ENCODE results near the gene C2orf81.

Gene C2orf81

DNA sequence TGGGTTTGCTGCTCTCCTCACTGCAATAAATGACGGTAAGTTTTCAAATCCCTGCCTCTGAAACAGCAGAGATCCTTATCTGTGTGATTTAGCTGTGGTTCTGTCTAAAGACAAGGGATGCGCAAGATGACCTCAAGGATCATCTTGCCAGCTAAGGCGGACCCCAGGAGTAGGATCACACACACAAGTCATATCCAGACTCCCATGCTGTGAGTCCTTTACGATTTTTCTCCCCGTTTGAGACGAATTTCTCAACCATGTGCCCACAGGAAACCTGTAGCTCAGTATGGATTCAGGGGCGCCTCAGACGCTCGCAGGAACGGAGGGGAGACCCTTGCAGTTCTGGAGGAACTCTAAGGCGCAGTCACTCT, 30.2 kb downstream of the C2orf81 start:
- no peak for DNase-seq (ENCODE audit: low read depth in 2 of 2, low spot score in 1 of 2)

DNA sequence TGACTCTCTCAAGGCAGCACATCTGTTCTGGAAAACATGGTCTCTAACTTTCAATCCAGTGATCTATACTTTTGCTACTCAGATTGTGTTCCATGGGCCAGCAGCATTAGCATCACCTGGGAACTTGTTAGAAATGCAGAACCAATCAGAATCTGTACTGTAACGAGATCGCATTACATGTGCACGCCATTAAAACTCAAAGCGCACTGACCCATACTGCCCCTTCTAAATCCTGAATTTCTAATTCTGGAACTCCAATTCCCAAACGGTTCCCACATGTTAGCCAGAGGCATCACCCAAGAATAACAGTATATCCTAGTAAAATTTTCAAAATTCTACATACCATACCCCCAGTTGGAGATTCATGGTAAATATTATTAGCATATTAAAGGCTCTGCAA, 30.8 kb downstream of the C2orf81 start:
- no peak for DNase-seq (ENCODE audit: low read depth in 2 of 2, low spot score in 1 of 2)

DNA sequence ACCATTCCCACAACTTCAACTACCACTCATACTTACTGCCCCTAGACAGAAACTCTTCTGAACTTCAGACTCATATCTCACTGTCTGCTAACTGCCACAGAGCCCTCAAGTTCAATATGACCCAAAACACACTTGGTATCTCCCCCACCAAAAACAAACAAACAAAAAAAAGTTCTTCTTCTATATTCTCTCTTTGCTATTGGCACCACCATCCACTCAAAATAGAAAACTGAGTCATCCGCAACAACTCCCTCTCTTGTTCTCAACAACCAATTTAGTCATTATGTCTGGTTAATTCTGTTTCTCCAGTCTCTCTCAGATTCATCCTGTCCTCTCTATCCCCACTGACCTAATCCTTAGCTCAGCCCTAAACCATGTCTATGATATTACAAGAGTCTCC, 34.1 kb downstream of the C2orf81 start:
- no peak for DNase-seq (ENCODE audit: low read depth in 2 of 2, low spot score in 1 of 2)

DNA sequence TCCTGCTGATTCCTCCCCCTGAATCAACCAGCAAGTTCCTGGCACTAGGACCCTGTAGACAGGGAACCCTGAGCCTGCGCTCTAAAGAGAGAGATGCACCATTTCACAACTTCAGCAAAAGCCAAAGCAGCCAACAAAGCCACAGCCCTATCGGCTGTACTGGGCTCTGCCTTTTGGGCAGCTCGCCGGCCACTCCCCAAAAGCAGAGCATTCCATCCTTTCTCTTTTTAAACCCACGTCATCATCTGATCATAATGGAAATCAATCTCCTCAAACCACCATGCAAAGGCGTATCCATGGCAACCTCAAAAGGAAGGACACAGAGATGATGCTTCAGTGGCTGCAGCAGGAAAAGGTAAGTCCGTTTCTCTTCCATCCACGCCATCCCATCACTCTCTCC, 36.0 kb downstream of the C2orf81 start:
- DNase-seq (ENCODE audit: low read depth in 2 of 2, low spot score in 1 of 2): no peak

DNA sequence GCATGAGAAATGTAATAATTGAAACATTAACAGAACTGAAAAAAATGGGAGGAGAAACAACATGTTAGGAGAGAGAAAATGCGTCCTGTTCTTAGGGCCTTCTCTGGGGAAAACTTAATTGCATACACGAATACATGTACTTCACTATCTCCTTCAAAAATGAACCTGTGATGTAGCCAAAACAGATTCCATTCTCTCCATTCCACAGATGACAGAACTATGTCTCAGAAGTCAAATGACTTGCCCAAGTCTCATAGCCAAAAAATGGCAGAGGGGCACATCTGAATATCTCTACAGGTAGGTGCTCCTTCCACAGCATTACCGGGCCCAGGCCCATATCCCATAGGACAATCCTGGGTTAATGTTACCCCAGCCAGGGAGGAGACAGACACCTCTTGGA, 37.4 kb downstream of the C2orf81 start:
- DNase-seq (ENCODE audit: low read depth in 2 of 2, low spot score in 1 of 2): no peak

DNA sequence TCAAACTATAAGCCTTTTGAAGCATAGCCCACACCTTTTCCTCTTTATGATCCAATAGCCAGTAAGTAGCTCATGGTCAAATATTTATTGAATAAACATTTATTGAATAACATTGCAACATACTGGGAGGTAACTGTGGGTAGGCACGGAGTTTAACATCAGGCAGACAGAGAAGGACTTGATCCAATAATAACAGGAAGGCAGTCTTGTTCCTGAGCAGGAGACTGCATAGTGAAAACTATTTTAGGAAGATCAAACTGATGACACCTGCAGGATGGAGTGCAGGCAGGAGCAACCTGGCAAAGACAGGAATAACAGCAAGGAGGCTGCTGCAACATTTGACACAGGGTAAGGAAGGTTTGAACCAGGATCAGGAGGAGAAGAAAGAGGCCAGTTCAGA, 38.2 kb downstream of the C2orf81 start:
- no peak for DNase-seq (ENCODE audit: low read depth in 2 of 2, low spot score in 1 of 2)

DNA sequence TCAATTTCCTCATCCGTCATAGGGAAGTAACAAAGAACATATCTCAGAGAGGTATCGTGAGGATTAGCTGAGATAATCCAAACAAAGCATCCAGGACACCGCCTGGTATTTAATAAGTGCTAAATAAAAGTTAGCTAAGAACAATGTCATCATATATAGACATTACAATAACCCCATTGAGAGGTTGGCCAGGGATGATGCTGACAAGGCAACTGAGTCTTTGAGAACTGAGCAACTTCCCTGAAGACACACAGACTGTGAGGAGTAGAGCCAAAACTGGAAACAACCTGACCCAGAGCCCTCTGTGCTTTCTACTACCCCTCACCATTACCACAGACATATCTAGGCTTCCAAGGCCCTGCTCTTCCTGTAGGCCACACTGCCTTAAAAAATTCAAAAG, 39.7 kb downstream of the C2orf81 start:
- no peak for DNase-seq (ENCODE audit: low read depth in 2 of 2, low spot score in 1 of 2)

DNA sequence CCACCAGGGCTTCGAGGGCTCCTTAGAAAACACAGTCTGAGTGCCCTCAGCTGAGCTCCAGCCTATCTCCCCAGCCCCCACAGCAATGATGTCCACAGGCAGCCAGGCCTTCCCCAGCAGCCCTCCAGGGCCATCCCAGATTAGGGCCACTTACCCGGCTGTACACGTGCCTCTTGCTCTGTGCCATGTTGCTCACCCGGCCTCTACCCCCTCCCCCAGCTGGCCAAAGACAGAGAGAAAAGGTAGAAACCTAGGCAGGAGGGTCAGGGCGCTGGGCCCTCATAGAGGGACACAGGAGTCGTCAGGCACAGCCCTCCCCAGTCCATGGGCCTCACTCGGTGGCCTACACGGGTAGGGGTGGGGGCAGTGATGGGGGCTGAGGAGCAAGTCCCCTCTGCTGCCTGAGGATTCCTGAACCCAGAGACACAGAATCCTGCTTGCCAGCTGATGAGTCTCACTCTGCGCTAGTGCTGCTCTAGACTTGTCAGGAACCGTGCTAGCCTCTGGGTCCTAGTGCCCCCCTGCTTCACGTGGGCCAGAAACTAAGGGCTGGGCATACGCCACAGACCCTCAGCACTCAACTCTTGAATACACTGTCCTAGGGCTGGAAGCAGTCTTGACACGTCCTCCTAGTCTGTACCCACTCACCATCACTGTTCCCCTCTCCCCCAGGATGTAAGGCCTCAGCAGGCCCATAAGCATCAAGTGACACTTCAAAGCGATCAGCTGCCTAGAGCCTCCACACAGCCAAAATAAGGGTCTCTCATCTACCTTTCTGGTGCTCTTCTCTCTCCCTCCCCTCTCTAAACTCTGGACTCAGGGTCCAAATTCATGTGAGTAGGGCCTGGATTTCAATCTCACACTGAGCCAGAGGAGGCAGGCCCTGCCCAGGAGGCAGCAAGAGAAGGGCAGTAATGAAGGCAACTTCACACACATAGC, 41.3 kb downstream of the C2orf81 start, which contains the start of gene DCTN1:
DCTN1 (minus strand) TSS at position 461 of the 939 bp plus-strand sequence; CDS start at position 187, 274 bp downstream.
- no peak for DNase-seq (ENCODE audit: low read depth in 2 of 2, low spot score in 1 of 2)

DNA sequence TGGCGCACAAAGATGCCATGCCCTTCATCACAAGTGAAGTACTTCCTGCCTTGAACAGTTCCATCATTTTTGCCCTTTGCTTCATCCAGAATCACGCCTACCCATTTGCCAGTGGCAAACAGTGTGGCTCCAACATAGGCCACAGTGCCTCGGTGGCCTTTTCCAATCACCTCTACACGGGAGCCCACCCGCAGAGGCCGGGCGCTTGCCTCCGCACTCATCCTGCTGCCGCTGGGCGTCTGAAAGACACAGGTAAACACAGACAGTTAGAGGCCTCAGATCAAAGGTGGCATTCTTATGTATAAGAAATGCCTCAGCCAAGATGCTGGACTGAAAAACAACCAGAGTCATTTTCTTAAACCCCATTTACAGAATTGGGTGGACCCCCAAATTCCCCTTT, 43.4 kb downstream of the C2orf81 start:
- no peak for DNase-seq (ENCODE audit: low read depth in 2 of 2, low spot score in 1 of 2)

DNA sequence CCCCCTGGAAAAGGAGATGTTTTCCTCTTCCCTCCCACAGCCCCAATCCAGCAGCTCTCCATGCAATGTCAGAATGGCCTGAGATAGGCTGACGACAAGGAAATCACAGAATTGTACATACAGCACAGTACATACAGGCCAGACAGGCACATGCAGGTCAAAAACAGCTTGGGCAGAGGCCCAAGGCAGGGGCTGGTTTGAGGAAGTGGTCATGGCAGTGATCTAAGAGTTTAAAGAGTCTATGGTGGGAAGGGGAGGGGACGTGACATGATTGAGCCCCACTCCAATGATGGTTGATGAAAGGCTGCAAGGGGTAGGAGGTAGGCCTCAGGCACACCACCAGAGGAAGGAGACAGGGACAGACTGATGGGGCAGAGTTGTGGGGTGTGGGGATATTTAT, 45.6 kb downstream of the C2orf81 start:
- DNase-seq (ENCODE audit: low read depth in 2 of 2, low spot score in 1 of 2): no peak

DNA sequence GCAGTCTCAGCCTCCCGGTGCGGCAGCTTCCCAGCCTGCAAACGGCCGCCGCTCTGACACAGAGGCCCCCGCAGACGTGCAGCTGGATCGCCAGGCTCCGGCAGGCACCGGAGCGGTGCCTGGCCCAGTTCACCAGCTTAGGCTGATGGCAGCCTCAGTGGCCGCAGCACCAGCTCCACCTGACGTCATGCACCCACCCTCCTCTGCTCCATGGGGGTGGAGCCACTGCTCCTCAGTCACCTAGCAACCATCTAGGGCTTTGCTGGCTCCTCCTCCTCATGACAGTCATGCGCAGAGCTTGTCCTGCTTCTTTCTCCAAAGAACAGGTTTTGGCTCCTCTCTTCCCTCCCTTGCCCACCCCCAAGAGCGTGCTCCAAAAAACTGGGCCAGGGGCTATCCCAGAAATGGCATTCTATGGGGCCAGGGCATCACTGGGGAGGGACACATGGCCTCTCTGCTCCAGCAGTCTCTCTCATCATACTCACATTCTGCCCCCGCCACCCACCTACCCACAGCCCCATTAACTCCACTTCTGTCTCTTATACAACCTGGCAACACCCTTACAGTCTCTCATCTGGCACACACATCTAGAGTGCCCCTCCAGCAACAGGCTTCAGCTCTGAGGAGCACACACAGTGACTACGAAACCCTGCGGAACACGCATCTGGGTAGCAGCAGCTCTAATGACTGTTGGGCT, 46.8 kb downstream of the C2orf81 start:
- no peak for DNase-seq (ENCODE audit: low read depth in 2 of 2, low spot score in 1 of 2)

DNA sequence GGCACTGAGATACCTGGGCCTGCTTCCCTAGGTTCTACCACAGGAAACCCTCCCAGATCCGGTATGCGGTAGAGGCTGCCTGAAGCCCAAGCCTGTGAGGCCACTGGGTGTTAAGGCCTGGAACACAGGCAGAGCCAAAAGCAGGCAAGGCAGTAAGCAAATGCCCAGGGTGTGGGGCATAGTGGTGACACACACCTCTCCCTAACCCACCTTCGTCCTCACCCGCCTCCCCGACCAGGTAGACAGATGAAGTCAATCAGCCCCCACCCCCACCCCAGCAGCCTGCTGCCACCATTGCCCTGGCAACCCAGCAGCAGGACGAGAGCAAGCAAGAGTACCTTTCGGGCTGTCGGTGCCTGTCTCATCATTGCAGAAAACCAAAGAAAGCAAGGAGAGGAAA, 47.4 kb downstream of the C2orf81 start:
- no peak for DNase-seq (ENCODE audit: low read depth in 2 of 2, low spot score in 1 of 2)

DNA sequence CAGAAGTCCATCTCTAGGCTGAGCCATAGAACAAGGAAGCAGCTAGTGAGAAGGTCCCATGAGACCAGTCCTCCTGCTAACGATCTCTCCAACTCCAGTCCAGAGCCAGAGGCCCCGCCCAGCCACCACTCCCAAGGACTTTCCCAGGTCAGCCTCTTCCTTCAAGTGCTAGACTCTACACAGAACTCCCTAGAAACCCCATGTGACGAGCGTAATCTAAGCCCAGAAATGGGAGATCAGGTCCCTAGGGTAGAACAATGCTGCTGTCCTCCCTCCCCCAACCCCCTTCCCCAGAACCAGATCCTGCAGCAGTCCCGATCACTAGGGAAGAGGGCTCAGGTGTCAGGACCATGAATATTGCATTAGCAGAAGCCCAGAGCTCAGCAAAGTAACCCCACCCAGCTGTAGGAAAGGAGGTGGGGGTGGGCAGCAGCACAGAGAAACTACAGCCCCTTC, 48.2 kb downstream of the C2orf81 start:
- DNase-seq (ENCODE audit: low read depth in 2 of 2, low spot score in 1 of 2): no peak

DNA sequence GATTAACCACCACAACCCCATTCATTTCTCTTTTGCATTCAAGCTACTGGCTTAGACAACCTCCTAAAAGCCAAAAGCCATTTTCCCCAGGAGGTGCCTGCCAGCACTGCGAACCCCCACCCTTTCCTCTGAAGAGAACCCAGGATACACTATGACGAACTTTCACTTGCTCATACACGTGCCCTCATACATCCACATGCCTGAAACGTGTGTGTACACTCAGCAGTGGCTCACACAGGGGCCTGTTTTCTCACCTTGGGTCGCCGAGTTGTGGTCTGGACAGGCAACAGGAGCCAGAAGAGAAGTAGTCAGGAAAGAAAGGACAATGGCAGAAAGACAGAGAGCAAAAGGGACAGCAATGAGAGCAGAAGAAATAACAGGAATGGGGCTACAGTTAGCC, 48.7 kb downstream of the C2orf81 start:
- no peak for DNase-seq (ENCODE audit: low read depth in 2 of 2, low spot score in 1 of 2)

DNA sequence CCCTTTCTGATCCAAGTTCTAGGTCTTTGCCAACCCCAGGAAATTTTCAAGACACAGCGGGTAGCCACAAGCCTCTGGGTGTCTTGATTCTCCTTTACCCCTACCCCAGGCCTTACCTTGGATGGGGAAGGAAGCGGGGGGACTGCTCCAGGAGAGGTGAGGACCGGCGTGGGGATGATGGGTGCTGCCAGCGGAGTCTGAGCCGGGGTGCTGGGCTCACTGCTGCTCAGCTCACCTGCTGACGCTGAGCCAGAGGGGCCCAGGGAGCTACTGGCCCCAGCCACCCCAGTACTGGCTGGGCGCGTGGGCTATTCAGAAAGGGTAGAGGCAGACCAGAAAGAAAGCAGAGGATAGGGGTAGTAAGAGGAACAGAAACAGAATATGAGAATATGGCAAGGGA, 50.0 kb downstream of the C2orf81 start:
- no peak for DNase-seq (ENCODE audit: low read depth in 2 of 2, low spot score in 1 of 2)

DNA sequence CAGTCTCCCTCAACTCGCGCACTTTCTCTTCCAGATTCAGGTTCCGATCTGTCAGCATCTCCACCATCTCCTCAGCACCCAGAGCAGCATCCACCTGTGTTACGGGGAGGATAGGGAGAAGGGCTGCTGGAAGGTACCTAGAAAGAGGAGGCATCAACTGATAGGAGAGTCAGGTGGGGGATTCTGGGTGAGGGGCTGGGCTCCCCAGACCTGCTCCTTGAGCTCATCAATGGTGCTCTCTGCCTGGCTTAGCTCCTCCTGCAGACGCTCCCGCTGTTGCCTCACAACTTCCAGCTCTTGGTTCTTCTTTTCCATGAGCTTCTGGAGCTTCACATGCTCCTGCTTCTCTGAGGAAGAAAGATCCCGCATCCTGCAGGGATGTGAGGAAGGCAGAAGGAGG, 51.4 kb downstream of the C2orf81 start:
- no peak for DNase-seq (ENCODE audit: low read depth in 2 of 2, low spot score in 1 of 2)

DNA sequence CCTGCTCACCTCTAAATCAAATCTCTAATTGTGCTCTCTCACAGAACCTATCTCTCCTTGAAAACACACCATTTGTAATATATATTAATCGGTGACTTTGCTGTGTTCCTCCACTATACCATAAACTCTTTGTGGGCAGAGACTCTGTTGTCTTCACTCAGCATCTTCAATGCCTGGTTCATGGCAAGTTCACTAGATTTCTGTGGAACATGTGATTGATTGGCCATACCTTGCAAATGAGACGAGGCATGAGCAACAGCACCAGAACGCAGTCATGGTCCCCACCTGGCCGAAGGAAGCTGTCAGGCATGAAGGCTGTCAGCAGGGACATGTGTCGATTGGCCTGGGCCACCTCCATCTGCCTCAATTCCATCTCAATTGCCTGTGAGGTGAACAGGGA, 52.9 kb downstream of the C2orf81 start:
- DNase-seq (ENCODE audit: low read depth in 2 of 2, low spot score in 1 of 2): no peak

DNA sequence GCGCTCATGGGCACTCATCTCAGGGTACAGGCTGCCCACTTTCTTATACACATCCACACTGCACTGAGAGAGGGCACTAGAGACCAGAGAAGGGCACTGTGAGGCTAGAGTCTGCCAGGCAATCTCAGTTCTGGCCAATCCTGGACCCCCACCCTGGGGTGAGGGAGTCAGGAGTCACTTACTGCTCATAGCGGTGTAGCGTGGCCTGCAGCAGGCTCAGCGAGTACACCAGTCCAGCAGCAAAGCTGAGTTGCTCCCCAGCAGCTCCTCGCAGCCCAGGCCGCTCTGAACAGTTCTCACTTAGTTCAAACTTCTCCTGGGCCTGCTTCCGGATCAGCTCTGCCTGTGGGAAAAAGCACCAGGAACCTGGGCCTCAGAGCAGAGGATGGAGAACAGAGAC, 53.6 kb downstream of the C2orf81 start:
- DNase-seq (ENCODE audit: low read depth in 2 of 2, low spot score in 1 of 2): no peak

DNA sequence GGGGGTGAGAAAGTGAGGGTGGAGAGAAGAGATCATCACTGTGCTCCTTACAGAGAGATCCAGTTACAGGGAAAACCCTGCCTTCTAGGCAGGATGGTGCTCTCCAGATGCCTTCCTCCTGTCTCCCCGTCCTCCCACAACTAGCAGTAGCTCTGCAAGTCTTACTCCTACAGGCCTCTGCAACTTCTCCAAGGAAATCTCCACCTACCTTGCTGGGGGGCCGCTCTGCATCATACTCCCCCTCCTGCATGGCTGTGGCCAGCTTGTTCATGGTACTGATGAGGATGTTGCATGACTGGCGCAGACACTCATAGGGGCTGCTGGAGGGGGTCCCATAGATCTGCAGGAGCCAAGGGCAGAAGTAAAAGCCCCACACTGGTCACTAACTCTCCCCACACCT, 55.4 kb downstream of the C2orf81 start:
- DNase-seq (ENCODE audit: low read depth in 2 of 2, low spot score in 1 of 2): no peak

DNA sequence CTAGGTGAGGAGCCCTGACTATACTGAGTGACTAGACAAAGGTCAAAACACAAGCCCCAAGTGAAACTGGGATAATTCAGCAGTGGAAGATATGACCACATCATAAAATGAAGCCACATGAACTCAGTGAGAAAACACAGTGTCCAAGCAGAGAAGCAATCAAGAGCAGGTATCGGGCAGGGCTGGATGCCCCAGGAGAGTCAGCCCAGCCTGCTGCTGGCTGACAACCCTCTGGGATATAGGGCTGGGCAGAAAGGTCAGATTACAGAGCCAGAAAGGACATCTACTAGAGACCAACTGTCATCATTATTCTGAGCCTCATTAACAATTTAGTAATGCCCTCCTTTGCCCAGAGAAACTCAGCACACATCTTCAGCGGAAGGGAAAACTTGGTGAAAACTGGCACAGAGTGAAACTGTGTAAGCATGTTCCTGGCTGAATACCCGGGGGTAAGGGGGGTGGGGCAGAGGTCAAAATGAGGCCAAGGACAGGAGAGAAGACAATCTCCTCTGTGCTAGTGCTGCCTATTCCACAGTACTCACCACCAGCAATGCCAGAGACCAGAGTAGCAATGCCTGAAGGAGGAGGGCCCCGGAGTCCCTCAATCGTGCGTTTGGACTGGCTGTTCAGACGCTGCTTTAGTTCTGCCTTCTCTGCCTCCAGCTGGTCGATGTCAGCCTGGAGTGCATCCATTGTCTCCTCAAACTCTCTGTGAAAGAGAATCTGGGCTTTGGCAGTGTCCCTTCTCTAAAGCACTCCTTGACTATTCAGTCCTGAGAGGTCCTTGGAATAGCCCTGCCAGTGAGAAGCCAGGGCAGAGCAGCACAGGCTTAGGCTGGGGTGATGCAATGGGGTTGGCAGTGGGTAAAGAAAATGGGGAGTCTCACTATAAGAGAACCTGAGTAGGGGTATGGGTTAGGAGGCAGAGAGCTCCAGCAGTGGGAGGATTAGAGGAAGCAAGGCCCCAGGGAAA, 56.6 kb downstream of the C2orf81 start:
- no peak for DNase-seq (ENCODE audit: low read depth in 2 of 2, low spot score in 1 of 2)
